Parietal lobe (tissue), 1 donor: ENCODE data around the gene CBLB. TPM values are rescaled to one million over a fixed set of nuclear protein-coding genes. Genes with fewer than 3 reads are reported as not detected.

Source experiments
- total RNA-seq: library from RNA; depleted of rRNA; stranded (reverse); fragments of >200 nt; gene quantifications from one replicate; pipeline ENCODE4 v1.2.3, GENCODE V29; 2014

Gene CBLB
- total RNA-seq = 81.7 TPM

DNA sequence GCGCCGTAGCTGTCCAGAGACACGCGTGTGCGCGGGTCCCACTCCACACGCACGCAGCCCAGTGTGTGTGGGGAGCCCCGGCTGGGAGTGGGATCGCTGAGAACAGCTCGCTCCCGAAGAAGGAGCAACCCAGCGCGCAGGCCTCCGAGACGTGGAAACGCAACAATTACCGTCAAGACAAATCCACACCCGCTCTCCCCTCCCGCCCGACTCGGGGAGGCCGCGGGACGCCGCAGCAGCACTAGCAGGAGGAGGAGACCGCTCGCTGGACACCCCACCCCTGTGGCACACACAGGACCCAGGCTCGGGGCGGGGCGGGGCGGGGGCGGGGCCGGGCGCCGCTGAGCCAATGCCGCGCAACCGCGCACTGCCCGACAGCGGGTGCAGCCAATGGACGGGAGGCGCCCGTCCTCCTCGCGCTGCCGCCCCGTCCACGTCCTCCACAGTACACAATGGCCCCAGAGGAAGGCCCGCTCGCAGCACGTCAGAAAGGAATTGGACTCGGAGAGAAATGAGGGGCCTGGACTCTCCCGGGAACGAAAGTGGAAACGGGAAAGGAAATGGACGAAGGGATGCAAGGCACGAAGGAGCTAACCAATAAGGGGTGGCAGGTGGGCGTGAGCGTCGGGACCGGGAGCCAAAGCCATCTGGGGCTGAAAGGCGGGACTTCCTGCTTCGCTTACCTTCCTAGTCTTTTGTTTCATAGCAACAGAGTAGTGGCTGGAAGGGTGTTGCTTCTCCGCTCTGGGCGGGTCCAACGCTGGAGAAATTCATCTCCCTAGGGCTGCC is at the start of gene CBLB:
Gene CBLB (minus strand): TSS at position 271 of the 789 bp plus-strand sequence. CDS start 1,435 bp downstream, outside the sequence.

